LNCaP clone FGC (cell line): ENCODE results near the gene TRHDE.

Source experiments
- DNase-seq: peaks from one replicate; pipeline ENCODE4 v3.0.0-alpha.2; 2011; ENCODE audit warnings: low read depth
- H3K4me3 ChIP-seq: 2 replicates; pipeline ENCODE4 v1.5.1; 2011; ENCODE audit warnings: mild to moderate bottlenecking, low read depth, low read length, control low read depth
- TF ChIP-seq, protein P1 (sequence below): IDR thresholded peaks from 2 replicates; pipeline ENCODE4 v1.5.1; 2012; ENCODE audit warnings: mild to moderate bottlenecking; ENCODE audit not compliant: control insufficient read depth, insufficient read depth; ENCODE audit errors: extremely low read depth

The TRHDE gene

DNA sequence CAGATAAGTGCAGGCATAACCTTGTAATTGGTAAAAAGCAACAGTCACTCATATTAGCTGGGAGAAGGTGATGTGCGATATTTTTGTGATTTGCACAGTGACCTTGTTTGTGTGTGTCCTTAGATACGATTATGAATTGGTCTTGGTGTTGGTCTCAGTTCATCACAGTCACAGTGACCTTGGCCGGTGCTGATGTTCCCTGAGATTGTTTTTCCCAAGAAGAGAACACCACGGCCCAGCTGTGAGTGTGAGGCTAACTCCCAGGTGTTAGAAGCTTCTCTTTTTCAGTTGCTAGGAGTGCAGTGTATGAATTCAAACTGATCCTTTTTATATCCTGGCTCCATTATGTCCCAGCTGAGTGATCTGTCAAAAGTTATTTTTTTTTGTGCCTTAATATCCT lies 46.2 kb downstream of the TRHDE start:
- no peak overlapping the region for H3K4me3 ChIP-seq
- DNase-seq: no peak
- TF ChIP-seq, protein P1, sequence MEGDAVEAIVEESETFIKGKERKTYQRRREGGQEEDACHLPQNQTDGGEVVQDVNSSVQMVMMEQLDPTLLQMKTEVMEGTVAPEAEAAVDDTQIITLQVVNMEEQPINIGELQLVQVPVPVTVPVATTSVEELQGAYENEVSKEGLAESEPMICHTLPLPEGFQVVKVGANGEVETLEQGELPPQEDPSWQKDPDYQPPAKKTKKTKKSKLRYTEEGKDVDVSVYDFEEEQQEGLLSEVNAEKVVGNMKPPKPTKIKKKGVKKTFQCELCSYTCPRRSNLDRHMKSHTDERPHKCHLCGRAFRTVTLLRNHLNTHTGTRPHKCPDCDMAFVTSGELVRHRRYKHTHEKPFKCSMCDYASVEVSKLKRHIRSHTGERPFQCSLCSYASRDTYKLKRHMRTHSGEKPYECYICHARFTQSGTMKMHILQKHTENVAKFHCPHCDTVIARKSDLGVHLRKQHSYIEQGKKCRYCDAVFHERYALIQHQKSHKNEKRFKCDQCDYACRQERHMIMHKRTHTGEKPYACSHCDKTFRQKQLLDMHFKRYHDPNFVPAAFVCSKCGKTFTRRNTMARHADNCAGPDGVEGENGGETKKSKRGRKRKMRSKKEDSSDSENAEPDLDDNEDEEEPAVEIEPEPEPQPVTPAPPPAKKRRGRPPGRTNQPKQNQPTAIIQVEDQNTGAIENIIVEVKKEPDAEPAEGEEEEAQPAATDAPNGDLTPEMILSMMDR: no peak

DNA sequence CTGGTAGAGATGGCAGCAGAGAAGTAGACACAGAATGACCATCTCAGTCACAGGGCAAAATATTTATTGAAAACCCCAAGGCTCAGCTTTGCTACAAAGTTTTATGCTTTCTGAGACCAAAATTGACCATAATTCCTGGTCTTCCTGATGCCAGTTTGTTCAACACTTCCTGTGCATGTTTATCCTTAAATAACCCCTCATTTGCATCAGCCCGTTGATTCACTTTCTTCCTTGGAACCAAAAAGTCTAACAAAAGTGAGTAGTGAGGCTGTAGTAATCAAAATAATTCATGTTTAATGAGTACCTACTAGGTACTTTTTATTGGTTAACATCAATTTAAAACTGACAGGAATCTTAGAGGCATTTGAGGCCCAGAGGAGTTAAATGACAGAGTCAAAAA lies 51.7 kb downstream of the TRHDE start:
- no peak overlapping the region for H3K4me3 ChIP-seq
- TF ChIP-seq, protein P1: no peak
- no peak for DNase-seq

DNA sequence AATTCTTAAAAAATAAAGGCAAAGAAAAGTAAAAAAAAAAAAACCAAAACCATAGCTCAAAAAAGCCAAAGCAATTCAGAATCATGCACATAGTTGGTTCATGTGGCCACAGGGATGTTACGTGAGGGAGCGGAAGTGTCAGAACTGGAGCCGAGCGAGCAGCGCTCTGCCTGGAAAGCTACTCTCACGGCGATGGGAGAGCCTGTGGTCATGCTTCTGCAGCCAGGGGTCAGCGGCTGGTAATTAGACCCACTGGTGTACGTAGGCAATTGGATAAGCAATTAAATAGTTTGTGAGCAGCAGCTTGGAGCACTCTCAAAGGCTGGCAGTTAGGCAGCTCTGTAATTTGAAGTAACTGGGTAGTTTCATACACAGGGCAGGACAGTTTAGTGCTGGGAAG lies 58.1 kb downstream of the TRHDE start:
- DNase-seq: no peak
- TF ChIP-seq, protein P1: no peak
- H3K4me3 ChIP-seq: no peak overlapping the region

DNA sequence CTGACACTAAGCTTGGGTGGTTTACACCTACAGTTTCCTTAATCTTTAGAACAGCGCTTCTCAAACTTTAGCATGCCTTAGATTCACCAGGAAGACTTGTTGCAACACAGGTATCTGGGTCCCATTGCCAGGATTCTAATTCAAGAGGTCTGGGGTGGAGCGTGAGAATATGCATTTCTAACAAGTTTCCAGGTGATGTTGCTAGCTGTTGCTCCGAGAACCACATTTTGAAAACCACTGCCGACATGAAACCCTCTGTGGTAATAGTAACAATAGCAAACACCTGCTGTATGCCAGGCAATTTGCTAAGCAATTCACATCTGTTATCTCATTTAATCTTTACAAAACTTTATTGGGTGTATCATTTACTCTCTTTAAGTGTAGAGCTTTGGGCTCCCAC lies 58.6 kb downstream of the TRHDE start:
- TF ChIP-seq, protein P1: no peak
- DNase-seq: no peak
- H3K4me3 ChIP-seq: no peak overlapping the region

DNA sequence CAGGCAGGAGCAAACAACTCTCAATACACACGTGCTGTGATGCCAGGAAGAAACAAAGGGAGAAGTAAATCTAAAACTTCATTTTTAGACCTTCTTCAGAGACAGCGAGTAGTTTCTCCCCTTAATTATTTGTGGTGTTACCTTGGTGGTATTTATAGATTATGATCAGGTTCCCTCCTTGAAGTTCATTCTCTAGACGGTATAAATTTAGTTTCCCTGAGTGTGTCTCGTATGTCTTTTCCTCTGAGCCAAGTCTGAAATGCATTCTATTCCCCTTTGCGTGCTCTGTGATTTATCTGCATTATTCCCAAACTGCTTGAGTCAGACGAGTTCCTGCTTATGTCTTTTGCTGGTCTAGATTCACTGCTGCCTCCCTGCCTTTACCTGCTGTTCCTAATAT lies 65.2 kb downstream of the TRHDE start:
- no peak overlapping the region for H3K4me3 ChIP-seq
- DNase-seq: no peak
- TF ChIP-seq, protein P1: no peak

DNA sequence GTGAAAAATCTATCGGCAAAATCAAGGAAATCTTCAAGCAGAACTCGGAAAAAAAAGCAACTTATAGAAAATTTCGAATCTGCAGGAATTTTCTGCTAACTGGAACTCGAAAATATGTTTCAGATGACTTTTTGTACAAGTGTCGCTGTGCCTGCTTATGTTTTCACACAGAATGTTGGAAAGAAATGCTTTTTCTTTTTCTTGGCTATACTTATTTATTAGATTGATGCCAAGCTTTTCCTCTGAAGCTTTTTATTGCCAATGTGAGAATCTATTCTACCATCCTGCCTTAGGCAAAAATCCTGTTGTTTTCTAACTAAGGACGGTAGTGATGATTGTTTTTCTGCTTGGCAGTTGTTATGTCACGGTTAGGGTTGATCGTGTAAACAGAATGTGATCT lies 65.8 kb downstream of the TRHDE start:
- no peak for DNase-seq
- H3K4me3 ChIP-seq: no peak overlapping the region
- TF ChIP-seq, protein P1: no peak

DNA sequence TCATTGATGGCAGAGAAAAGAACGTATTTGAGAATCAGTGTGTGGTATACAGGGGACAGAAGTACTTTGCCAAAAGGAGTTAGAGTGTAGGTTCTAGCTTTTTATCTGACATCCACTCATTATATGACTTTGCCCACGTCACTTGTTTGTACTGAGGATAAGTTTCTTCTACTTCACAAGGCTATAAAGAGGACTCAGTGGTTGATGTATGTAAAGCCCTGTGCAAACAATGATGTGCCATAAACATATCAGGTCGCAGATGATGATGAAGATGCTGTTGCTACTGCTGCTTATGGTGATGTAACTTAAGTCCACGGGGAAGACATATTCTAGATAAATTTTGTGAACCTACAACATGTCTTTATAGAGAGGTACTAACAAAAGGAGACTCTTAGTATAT lies 66.3 kb downstream of the TRHDE start:
- TF ChIP-seq, protein P1: no peak
- no peak for DNase-seq
- no peak overlapping the region for H3K4me3 ChIP-seq
